CD14-positive monocyte (primary cell): Measurements from ENCODE around the gene NFATC1. TPM values are rescaled to one million over a fixed set of nuclear protein-coding genes. Genes with fewer than 3 reads are reported as not detected.

Experiments
- DNase-seq, 3 donors: peaks; one replicate each; pipeline ENCODE4 v3.0.0-alpha.2; 2011 to 2022
- H2AFZ ChIP-seq: 2 replicates; pipeline ENCODE4 v1.6.0; 2012; ENCODE audit warnings: mild to moderate bottlenecking, low read depth, low read length, inconsistent platforms; ENCODE audit not compliant: insufficient read depth, poor library complexity, severe bottlenecking
- H3K27ac ChIP-seq, 2 donors: 1 replicate in 1 of 2; 2 replicates in 1 of 2; pipeline ENCODE4 v1.5.1; 2012 to 2013; ENCODE audit warnings: low read length in 2 of 2, control low read depth in 1 of 2, inconsistent platforms in 1 of 2, low read depth in 1 of 2, mild to moderate bottlenecking in 1 of 2
- H3K27me3 ChIP-seq, 2 donors: one replicate each; pipeline versions ENCODE4 v1.6.0 to v1.6.1; 2011 to 2013; ENCODE audit warnings: low read length in 2 of 2; ENCODE audit not compliant: control insufficient read depth in 2 of 2, insufficient read depth in 2 of 2
- H3K36me3 ChIP-seq, 2 donors: replicated peaks in 1 of 2; 1 replicate in 1 of 2; 2 replicates in 1 of 2; pipeline versions ENCODE4 v1.5.1 to v1.6.1; 2012 to 2013; ENCODE audit warnings: low read length in 2 of 2, control low read depth in 1 of 2, inconsistent platforms in 1 of 2, mild to moderate bottlenecking in 1 of 2; ENCODE audit not compliant: insufficient read depth in 2 of 2, control insufficient read depth in 1 of 2
- H3K4me1 ChIP-seq, 2 donors: 1 replicate in 1 of 2; 2 replicates in 1 of 2; pipeline versions ENCODE4 v1.5.1 to v1.6.1; 2012 to 2013; ENCODE audit warnings: low read length in 2 of 2, control low read depth in 1 of 2, inconsistent platforms in 1 of 2, mild to moderate bottlenecking in 1 of 2, moderate library complexity in 1 of 2; ENCODE audit not compliant: insufficient read depth in 2 of 2, control insufficient read depth in 1 of 2
- H3K4me2 ChIP-seq: replicated peaks from 2 replicates; pipeline ENCODE3; 2012; ENCODE audit warnings: low read length, moderate library complexity, mild to moderate bottlenecking; ENCODE audit not compliant: poor library complexity, severe bottlenecking; ENCODE audit errors: extremely low read depth
- H3K4me3 ChIP-seq, 3 experiments: fragments of 200-600 bp in 1 of 3; sonication (generic) in 1 of 3; replicated peaks in 1 of 3; 1 replicate in 2 of 3; 2 replicates in 1 of 3; pipeline ENCODE4 v1.5.1; 2011 to 2013; ENCODE audit warnings: low read length in 3 of 3, mild to moderate bottlenecking in 3 of 3, control low read depth in 2 of 3, low read depth in 2 of 3, inconsistent platforms in 1 of 3, moderate library complexity in 1 of 3
- H3K79me2 ChIP-seq: 2 replicates; pipeline ENCODE4 v1.6.0; 2012; ENCODE audit warnings: mild to moderate bottlenecking, control low read depth, inconsistent platforms, low read length, moderate library complexity; ENCODE audit not compliant: insufficient read depth
- H3K9ac ChIP-seq: 2 replicates; pipeline ENCODE4 v1.6.0; 2017; ENCODE audit warnings: low read length, mild to moderate bottlenecking; ENCODE audit not compliant: insufficient read depth, poor library complexity, severe bottlenecking
- H3K9me3 ChIP-seq, 2 donors: replicated peaks in 1 of 2; 1 replicate in 1 of 2; 2 replicates in 1 of 2; pipeline versions ENCODE4 v1.5.1 to v1.6.1; 2012 to 2013; ENCODE audit warnings: low read length in 2 of 2, control low read depth in 1 of 2; ENCODE audit not compliant: control insufficient read depth in 1 of 2, insufficient read depth in 1 of 2
- H4K20me1 ChIP-seq: 2 replicates; pipeline ENCODE4 v1.6.0; 2012; ENCODE audit warnings: mild to moderate bottlenecking, low read length, control low read depth, moderate library complexity; ENCODE audit not compliant: insufficient read depth
- H3K27ac Mint-ChIP-seq, 7 donors: one replicate each; pipeline ENCODE4 v1.8.0; 2020; ENCODE audit warnings: mild to moderate bottlenecking in 7 of 7, mixed read lengths in 7 of 7, moderate library complexity in 6 of 7, inconsistent platforms in 2 of 7
- H3K27me3 Mint-ChIP-seq, 3 donors: one replicate each; pipeline ENCODE4 v1.8.0; 2021 to 2022; ENCODE audit warnings: low read depth in 3 of 3, mild to moderate bottlenecking in 3 of 3, mixed read lengths in 3 of 3, moderate library complexity in 3 of 3, inconsistent platforms in 1 of 3
- H3K36me3 Mint-ChIP-seq, 2 donors: one replicate each; pipeline ENCODE4 v1.8.0; 2020; ENCODE audit warnings: mixed read lengths in 2 of 2, inconsistent platforms in 1 of 2, mild to moderate bottlenecking in 1 of 2
- H3K4me1 Mint-ChIP-seq: one replicate; pipeline ENCODE4 v1.8.0; 2020; ENCODE audit warnings: mild to moderate bottlenecking, mixed read lengths
- H3K4me3 Mint-ChIP-seq, 2 donors: one replicate each; pipeline ENCODE4 v1.8.0; 2020; ENCODE audit warnings: mild to moderate bottlenecking in 2 of 2, mixed read lengths in 2 of 2, moderate library complexity in 1 of 2
- H3K9me3 Mint-ChIP-seq, 7 donors: one replicate each; pipeline ENCODE4 v1.8.0; 2020 to 2022; ENCODE audit warnings: mixed read lengths in 7 of 7, mild to moderate bottlenecking in 6 of 7, moderate library complexity in 6 of 7, inconsistent platforms in 2 of 7
- CTCF ChIP-seq: fragments of 200-600 bp; IDR thresholded peaks from one replicate; pipeline ENCODE4 v1.8.0; 2022; ENCODE audit warnings: antibody characterized with exemption, mild to moderate bottlenecking
- WGBS: methylation state at CpG from one replicate; pipeline ENCODE4 v1.1.5; 2013; ENCODE audit warnings: missing lambda C conversion rate; ENCODE audit not compliant: insufficient coverage; 5-methylcytosine and 5-hydroxymethylcytosine counted together
- intact Hi-C, 2 donors: fragments of 100-400 bp; cut with micrococcal nuclease; formaldehyde crosslinking; loops; one replicate each; pipeline versions ENCODE4 v1.15.0 to v1.15.1; 2023
- polyA plus RNA-seq, 3 donors: library from polyadenylated mRNA; depleted of rRNA in 1 of 3; unstranded in 2 of 3; stranded (reverse) in 1 of 3; fragments of 300-500 nt in 2 of 3; fragments of >200 nt in 1 of 3; fragmentation: Illumina TruSeq in 2 of 3; gene quantifications; 1 replicate in 2 of 3; 2 replicates in 1 of 3; pipeline ENCODE4 v1.2.3, GENCODE V29; 2012 to 2021

NFATC1 gene
- polyA plus RNA-seq, 3 donors = 7.8 to 10.7 (median 8.3) TPM

- no peak overlapping the region for H3K27ac ChIP-seq
- H3K4me3 Mint-ChIP-seq = no peak overlapping the region
- H3K4me1 ChIP-seq = no peaks in the 10 kb centered on the region
- no peak overlapping the region for H3K4me2 ChIP-seq
- H3K4me3 ChIP-seq = no peak overlapping the region
- H3K9me3 Mint-ChIP-seq = peaks cover 11 to 40% (median 24%) of the 10 kb centered on the region in 7 donors
- DNase-seq = no peak
- peaks cover 0 to 2% (median 1%) of the 10 kb centered on the region in 3 donors for H3K27me3 Mint-ChIP-seq
- no peaks in the 10 kb centered on the region for H3K79me2 ChIP-seq
- peaks cover 32 to 72% of the 10 kb centered on the region in 2 donors for H3K36me3 Mint-ChIP-seq
- no peaks in the 10 kb centered on the region for H4K20me1 ChIP-seq
- H2AFZ ChIP-seq = no peak overlapping the region
- no peaks in the 10 kb centered on the region for H3K4me1 Mint-ChIP-seq
- intact Hi-C loops = no loop called here
- H3K27ac Mint-ChIP-seq = peak overlapping the region in 1 of 7 donors; percentile 61
- H3K9ac ChIP-seq = no peak overlapping the region
- 94% methylated on average over 26 of the region's 26 CpGs for WGBS
- H3K36me3 ChIP-seq = peaks cover 29 to 71% of the 10 kb centered on the region in 2 donors
- no peaks in the 10 kb centered on the region for H3K27me3 ChIP-seq
- H3K9me3 ChIP-seq = peaks cover 27 to 37% of the 10 kb centered on the region in 2 donors
- TF ChIP-seq CTCF = no peak
These were observed 92.8 kb downstream of the NFATC1 start for GRCh38 chr18:79488311-79489050.

- H3K36me3 Mint-ChIP-seq = peaks cover 32 to 74% of the 10 kb centered on the region in 2 donors
- Histone ChIP-seq H4K20me1 (no peaks in the 10 kb centered on the region), H3K27ac (no peak overlapping the region), H3K9ac (no peak overlapping the region), H3K27me3 (no peaks in the 10 kb centered on the region), H3K79me2 (no peaks in the 10 kb centered on the region), H3K9me3 (peaks cover 33 to 45% of the 10 kb centered on the region in 2 donors), H3K4me2 (no peak overlapping the region), H2AFZ (no peak overlapping the region), H3K4me1 (no peaks in the 10 kb centered on the region), H3K4me3 (no peak overlapping the region), H3K36me3 (peaks cover 29 to 78% of the 10 kb centered on the region in 2 donors)
- no peak overlapping the region for H3K4me3 Mint-ChIP-seq
- H3K4me1 Mint-ChIP-seq = no peaks in the 10 kb centered on the region
- TF ChIP-seq CTCF = no peak
- intact Hi-C loops = no loop called here
- H3K27me3 Mint-ChIP-seq = peaks cover 0 to 2% (median 1%) of the 10 kb centered on the region in 3 donors
- 98% methylated on average over 27 of the region's 32 CpGs for WGBS
- peaks cover 13 to 44% (median 29%) of the 10 kb centered on the region in 7 donors for H3K9me3 Mint-ChIP-seq
- DNase-seq = no peak
- peak overlapping the region in 1 of 7 donors; percentile 18 for H3K27ac Mint-ChIP-seq
These were observed 93.5 kb downstream of the NFATC1 start for GRCh38 chr18:79489051-79489898.
